ENCODE measurements around the gene C4orf51. TPM values are rescaled to one million over a fixed set of nuclear protein-coding genes. Genes with fewer than 3 reads are reported as not detected.
"Not testable (repeated sequence)": the region's sequence is repeated elsewhere in the genome, so short reads cannot be mapped to it uniquely, and the experiment has no call there.

Gene C4orf51
- total RNA-seq, 1 donor, result not detected

GRCh38 chr4:145690610-145691009 lies 10.7 kb downstream of the C4orf51 start:
- TF ChIP-seq, protein P1, sequence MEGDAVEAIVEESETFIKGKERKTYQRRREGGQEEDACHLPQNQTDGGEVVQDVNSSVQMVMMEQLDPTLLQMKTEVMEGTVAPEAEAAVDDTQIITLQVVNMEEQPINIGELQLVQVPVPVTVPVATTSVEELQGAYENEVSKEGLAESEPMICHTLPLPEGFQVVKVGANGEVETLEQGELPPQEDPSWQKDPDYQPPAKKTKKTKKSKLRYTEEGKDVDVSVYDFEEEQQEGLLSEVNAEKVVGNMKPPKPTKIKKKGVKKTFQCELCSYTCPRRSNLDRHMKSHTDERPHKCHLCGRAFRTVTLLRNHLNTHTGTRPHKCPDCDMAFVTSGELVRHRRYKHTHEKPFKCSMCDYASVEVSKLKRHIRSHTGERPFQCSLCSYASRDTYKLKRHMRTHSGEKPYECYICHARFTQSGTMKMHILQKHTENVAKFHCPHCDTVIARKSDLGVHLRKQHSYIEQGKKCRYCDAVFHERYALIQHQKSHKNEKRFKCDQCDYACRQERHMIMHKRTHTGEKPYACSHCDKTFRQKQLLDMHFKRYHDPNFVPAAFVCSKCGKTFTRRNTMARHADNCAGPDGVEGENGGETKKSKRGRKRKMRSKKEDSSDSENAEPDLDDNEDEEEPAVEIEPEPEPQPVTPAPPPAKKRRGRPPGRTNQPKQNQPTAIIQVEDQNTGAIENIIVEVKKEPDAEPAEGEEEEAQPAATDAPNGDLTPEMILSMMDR (IDR thresholded peaks at IDR 0.05; ENCODE audit: extremely low read depth, low read depth, low read length), result no peak
- H3K36me3 ChIP-seq (ENCODE audit: insufficient read depth, low read length), result no peaks in the 10 kb centered on the region

DNA sequence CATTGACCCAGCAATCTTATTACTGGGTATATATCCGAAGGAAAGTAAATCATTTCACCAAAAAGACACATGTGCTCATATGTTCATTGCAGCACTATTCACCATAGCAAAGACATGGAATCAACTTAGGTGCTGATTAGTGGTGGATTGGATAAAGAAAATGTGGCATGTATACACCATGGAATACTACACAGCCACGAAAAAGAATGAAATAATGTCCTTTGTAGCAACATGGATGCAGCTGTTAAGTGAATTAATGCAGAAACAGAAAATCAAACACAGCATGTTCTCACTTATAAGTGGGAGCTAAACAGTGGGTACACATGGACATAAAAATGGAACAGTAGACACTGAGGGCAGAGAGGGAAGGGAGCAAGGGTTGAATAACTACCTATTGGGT lies 11.5 kb downstream of the C4orf51 start:
- not testable (repeated sequence) for H3K27me3 ChIP-seq (ENCODE audit: insufficient read depth, low read length); H3K27ac ChIP-seq (ENCODE audit: low read depth, low read length); DNase-seq (ENCODE audit: insufficient read length, low spot score, missing footprints); H3K4me2 ChIP-seq (ENCODE audit: insufficient read depth, low read length); H3K4me3 ChIP-seq (ENCODE audit: insufficient read depth, low read length); H3K79me2 ChIP-seq (ENCODE audit: insufficient read depth, low read length); H3K4me1 ChIP-seq (ENCODE audit: insufficient read depth, low read length); H3K36me3 ChIP-seq (ENCODE audit: insufficient read depth, low read length); H2AFZ ChIP-seq (ENCODE audit: low read length); H4K20me1 ChIP-seq (ENCODE audit: insufficient read depth, low read length); H3K9me3 ChIP-seq (ENCODE audit: low read depth, low read length)

More at GRCh38 chr4:145690610-145691009, 10.7 kb downstream of the C4orf51 start:
- H3K4me2 ChIP-seq (ENCODE audit: insufficient read depth, low read length), result no peak overlapping the region
- H3K27ac ChIP-seq (ENCODE audit: low read depth, low read length), result no peak overlapping the region
- H3K4me3 ChIP-seq (ENCODE audit: insufficient read depth, low read length), result no peak overlapping the region
- H2AFZ ChIP-seq (ENCODE audit: low read length), result no peak overlapping the region
- H3K4me1 ChIP-seq (ENCODE audit: insufficient read depth, low read length), result no peaks in the 10 kb centered on the region
- H3K9me3 ChIP-seq (ENCODE audit: low read depth, low read length), result no peaks in the 10 kb centered on the region
- no peak for DNase-seq (ENCODE audit: insufficient read length, low spot score, missing footprints)
- no peaks in the 10 kb centered on the region for H3K79me2 ChIP-seq (ENCODE audit: insufficient read depth, low read length)
- H4K20me1 ChIP-seq (ENCODE audit: insufficient read depth, low read length), result no peaks in the 10 kb centered on the region
- H3K27me3 ChIP-seq (ENCODE audit: insufficient read depth, low read length), result no peaks in the 10 kb centered on the region

DNA sequence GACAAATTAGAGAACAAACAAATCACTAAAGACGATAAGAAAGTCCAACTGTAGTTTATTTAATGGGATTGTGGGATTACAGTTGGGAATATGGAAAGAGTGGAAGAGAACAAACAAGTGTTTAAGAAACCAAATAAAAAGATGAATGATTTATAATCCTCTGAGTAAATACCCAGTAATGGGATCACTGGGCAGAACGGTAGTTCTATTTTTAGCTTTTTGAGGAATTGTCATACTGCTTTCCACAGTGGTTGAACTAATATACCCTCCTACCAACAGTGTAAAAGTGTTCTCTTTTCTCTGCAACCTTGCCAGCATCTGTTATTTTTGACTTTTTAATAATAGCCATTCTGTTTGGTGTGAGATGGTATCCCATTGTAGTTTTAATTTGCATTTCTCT lies 15.0 kb downstream of the C4orf51 start:
- Histone ChIP-seq H3K4me1 (ENCODE audit: insufficient read depth, low read length) (no peaks in the 10 kb centered on the region), H3K4me2 (ENCODE audit: insufficient read depth, low read length) (no peak overlapping the region), H4K20me1 (ENCODE audit: insufficient read depth, low read length) (no peaks in the 10 kb centered on the region), H2AFZ (ENCODE audit: low read length) (no peak overlapping the region), H3K9me3 (ENCODE audit: low read depth, low read length) (no peaks in the 10 kb centered on the region), H3K79me2 (ENCODE audit: insufficient read depth, low read length) (no peaks in the 10 kb centered on the region), H3K4me3 (ENCODE audit: insufficient read depth, low read length) (no peak overlapping the region), H3K27me3 (ENCODE audit: insufficient read depth, low read length) (no peaks in the 10 kb centered on the region), H3K27ac (ENCODE audit: low read depth, low read length) (no peak overlapping the region), H3K36me3 (ENCODE audit: insufficient read depth, low read length) (no peaks in the 10 kb centered on the region)
- TF ChIP-seq, protein P1 (IDR thresholded peaks at IDR 0.05; ENCODE audit: extremely low read depth, low read depth, low read length), result no peak
- no peak for DNase-seq (ENCODE audit: insufficient read length, low spot score, missing footprints)

- Histone ChIP-seq H3K4me2 (ENCODE audit: insufficient read depth, low read length) (no peak overlapping the region), H3K27ac (ENCODE audit: low read depth, low read length) (no peak overlapping the region), H3K79me2 (ENCODE audit: insufficient read depth, low read length) (no peaks in the 10 kb centered on the region), H2AFZ (ENCODE audit: low read length) (no peak overlapping the region), H3K27me3 (ENCODE audit: insufficient read depth, low read length) (no peaks in the 10 kb centered on the region), H3K4me3 (ENCODE audit: insufficient read depth, low read length) (no peak overlapping the region), H3K4me1 (ENCODE audit: insufficient read depth, low read length) (no peaks in the 10 kb centered on the region), H3K36me3 (ENCODE audit: insufficient read depth, low read length) (no peaks in the 10 kb centered on the region), H3K9me3 (ENCODE audit: low read depth, low read length) (no peaks in the 10 kb centered on the region), H4K20me1 (ENCODE audit: insufficient read depth, low read length) (no peaks in the 10 kb centered on the region)
- no peak for DNase-seq (ENCODE audit: insufficient read length, low spot score, missing footprints)
- TF ChIP-seq, protein P1 (IDR thresholded peaks at IDR 0.05; ENCODE audit: extremely low read depth, low read depth, low read length), result no peak
Observed at GRCh38 chr4:145697332-145697731, 17.4 kb downstream of the C4orf51 start.
